Mesothelial cell of epicardium (in vitro differentiated cells): ENCODE measurements around the gene PARP14. TPM values are rescaled to one million over a fixed set of nuclear protein-coding genes. Genes with fewer than 3 reads are reported as not detected.

Experiments
- DNase-seq, 2 experiments: peaks; one replicate each; pipeline ENCODE4 v3.0.0; 2021; ENCODE audit warnings: low spot score in 2 of 2; ENCODE audit not compliant: unreplicated experiment in 2 of 2
- H3K27ac Mint-ChIP-seq: 2 replicates; pipeline ENCODE4 v1.8.0; 2021; ENCODE audit warnings: mixed read lengths
- H3K27me3 Mint-ChIP-seq: 2 replicates; pipeline ENCODE4 v1.8.0; 2021; ENCODE audit warnings: low read depth, mixed read lengths
- H3K36me3 Mint-ChIP-seq: 2 replicates; pipeline ENCODE4 v1.8.0; 2021; ENCODE audit warnings: mixed read lengths
- H3K4me1 Mint-ChIP-seq: 2 replicates; pipeline ENCODE4 v1.8.0; 2021; ENCODE audit warnings: mixed read lengths
- H3K4me3 Mint-ChIP-seq: 2 replicates; pipeline ENCODE4 v1.8.0; 2021; ENCODE audit warnings: mild to moderate bottlenecking, moderate library complexity, mixed read lengths
- H3K9me3 Mint-ChIP-seq: 2 replicates; pipeline ENCODE4 v1.8.0; 2021; ENCODE audit warnings: mixed read lengths
- CTCF ChIP-seq: fragments of 200-600 bp; sonication (generic); IDR thresholded peaks from one replicate; pipeline ENCODE4 v1.5.0; 2021; ENCODE audit warnings: antibody characterized with exemption; ENCODE audit not compliant: unreplicated experiment
- total RNA-seq: library from RNA; stranded (reverse); gene quantifications from 3 replicates; pipeline ENCODE4 v1.2.1, GENCODE V29; 2021

PARP14 gene, protein sequence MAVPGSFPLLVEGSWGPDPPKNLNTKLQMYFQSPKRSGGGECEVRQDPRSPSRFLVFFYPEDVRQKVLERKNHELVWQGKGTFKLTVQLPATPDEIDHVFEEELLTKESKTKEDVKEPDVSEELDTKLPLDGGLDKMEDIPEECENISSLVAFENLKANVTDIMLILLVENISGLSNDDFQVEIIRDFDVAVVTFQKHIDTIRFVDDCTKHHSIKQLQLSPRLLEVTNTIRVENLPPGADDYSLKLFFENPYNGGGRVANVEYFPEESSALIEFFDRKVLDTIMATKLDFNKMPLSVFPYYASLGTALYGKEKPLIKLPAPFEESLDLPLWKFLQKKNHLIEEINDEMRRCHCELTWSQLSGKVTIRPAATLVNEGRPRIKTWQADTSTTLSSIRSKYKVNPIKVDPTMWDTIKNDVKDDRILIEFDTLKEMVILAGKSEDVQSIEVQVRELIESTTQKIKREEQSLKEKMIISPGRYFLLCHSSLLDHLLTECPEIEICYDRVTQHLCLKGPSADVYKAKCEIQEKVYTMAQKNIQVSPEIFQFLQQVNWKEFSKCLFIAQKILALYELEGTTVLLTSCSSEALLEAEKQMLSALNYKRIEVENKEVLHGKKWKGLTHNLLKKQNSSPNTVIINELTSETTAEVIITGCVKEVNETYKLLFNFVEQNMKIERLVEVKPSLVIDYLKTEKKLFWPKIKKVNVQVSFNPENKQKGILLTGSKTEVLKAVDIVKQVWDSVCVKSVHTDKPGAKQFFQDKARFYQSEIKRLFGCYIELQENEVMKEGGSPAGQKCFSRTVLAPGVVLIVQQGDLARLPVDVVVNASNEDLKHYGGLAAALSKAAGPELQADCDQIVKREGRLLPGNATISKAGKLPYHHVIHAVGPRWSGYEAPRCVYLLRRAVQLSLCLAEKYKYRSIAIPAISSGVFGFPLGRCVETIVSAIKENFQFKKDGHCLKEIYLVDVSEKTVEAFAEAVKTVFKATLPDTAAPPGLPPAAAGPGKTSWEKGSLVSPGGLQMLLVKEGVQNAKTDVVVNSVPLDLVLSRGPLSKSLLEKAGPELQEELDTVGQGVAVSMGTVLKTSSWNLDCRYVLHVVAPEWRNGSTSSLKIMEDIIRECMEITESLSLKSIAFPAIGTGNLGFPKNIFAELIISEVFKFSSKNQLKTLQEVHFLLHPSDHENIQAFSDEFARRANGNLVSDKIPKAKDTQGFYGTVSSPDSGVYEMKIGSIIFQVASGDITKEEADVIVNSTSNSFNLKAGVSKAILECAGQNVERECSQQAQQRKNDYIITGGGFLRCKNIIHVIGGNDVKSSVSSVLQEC (N-terminal part only)
- total RNA-seq = 39.7 to 46.3 TPM (median 40.5 TPM) in 3 replicates

- H3K27me3 Mint-ChIP-seq = no peaks in the 10 kb centered on the region
- H3K9me3 Mint-ChIP-seq = no peaks in the 10 kb centered on the region
- TF ChIP-seq CTCF = no peak
- peaks cover 4% of the 10 kb centered on the region for H3K36me3 Mint-ChIP-seq
- peak; percentile 23 to 64 for DNase-seq
- peak within 1 kb of the TSS; percentile 94 for H3K27ac Mint-ChIP-seq
- H3K4me1 Mint-ChIP-seq = peaks cover 37% of the 10 kb centered on the region
- H3K4me3 Mint-ChIP-seq = peak within 1 kb of the TSS; percentile 87
These were observed at the start of gene PARP14 for GRCh38 chr3:122680475-122681283. Gene PARP14, plus strand, starts transcription at chr3:122680839. Its CDS starts 45 bp downstream, at chr3:122680884.

DNA sequence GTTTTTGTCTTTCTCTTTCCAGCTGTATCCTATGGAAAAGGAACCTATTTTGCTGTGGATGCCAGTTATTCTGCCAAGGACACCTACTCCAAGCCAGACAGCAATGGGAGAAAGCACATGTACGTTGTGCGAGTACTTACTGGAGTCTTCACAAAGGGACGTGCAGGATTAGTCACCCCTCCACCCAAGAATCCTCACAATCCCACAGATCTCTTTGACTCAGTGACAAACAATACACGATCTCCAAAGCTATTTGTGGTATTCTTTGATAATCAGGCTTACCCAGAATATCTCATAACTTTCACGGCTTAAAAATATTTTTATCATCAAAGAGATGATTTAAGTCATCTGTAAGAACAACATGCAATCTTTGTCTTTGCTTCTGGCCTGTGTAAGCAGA, 44.9 kb upstream of the PARP14 start:
- Mint-ChIP-seq H3K27ac (no peak overlapping the region), H3K36me3 (no peaks in the 10 kb centered on the region), H3K4me1 (no peaks in the 10 kb centered on the region), H3K27me3 (peaks cover 10% of the 10 kb centered on the region), H3K9me3 (no peaks in the 10 kb centered on the region), H3K4me3 (no peak overlapping the region)
- no peak for TF ChIP-seq CTCF
- DNase-seq = no peak

- Mint-ChIP-seq H3K27me3 (peaks cover 10% of the 10 kb centered on the region), H3K4me3 (no peak overlapping the region), H3K9me3 (no peaks in the 10 kb centered on the region), H3K4me1 (no peaks in the 10 kb centered on the region), H3K27ac (no peak overlapping the region), H3K36me3 (no peaks in the 10 kb centered on the region)
- no peak for DNase-seq
- no peak for TF ChIP-seq CTCF
These were observed 43.9 kb upstream of the PARP14 start for GRCh38 chr3:122636697-122637096.

DNA sequence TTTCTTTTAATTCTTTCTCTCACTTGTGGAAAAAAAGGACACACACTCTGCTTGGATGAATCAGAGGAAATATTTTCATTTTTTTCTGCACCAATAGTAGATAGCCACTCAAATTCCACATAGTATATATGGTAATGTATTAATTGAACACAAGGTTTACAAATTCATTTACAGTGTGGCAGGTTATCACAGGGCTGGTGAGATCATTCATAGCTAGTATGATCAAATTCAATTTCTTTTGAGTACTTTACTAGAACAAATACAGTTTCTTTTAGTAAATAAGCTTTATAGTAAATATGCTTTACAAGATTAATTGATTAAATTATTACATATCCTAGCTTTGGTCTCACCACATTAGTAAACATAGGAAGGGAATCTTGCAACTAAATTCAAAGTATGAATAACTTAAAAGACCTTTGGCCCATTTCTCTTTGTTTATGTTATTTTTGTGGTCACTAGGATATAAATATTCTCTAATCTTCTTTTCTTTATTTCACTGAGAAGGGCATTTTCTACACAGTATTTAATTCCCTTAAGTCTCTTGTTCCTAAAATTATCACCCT, 40.1 kb upstream of the PARP14 start:
- Mint-ChIP-seq H3K27me3 (peaks cover 2% of the 10 kb centered on the region), H3K9me3 (no peaks in the 10 kb centered on the region), H3K4me1 (no peaks in the 10 kb centered on the region), H3K36me3 (no peaks in the 10 kb centered on the region), H3K27ac (no peak overlapping the region), H3K4me3 (no peak overlapping the region)
- DNase-seq = no peak
- TF ChIP-seq CTCF = no peak
